Daoy (cell line): Measurements from ENCODE around the gene SEPTIN5. TPM values are rescaled to one million over a fixed set of nuclear protein-coding genes. Genes with fewer than 3 reads are reported as not detected.

Experiments
- DNase-seq: peaks from one replicate; pipeline ENCODE4 v3.0.0-alpha.2; 2015; ENCODE audit warnings: low read depth
- total RNA-seq: library from RNA; depleted of rRNA; stranded (reverse); fragments of >200 nt; shearing (Covaris generic); gene quantifications from 2 replicates; pipeline ENCODE4 v1.2.3, GENCODE V29; 2014

SEPTIN5 gene
- total RNA-seq, 1 experiment from 2014 or later = 6.1 TPM

- DNase-seq = no peak
Observed at GRCh38 chr22:19748991-19749664, 34.8 kb downstream of the SEPTIN5 start.

- DNase-seq = no peak
Observed at GRCh38 chr22:19749876-19750275, 35.6 kb downstream of the SEPTIN5 start.

GRCh38 chr22:19750507-19751490 is 36.5 kb downstream of the SEPTIN5 start:
- peak; percentile 57 for DNase-seq

GRCh38 chr22:19751497-19752245 is 37.4 kb downstream of the SEPTIN5 start:
- no peak for DNase-seq

GRCh38 chr22:19753090-19753842 is 39.0 kb downstream of the SEPTIN5 start:
- no peak for DNase-seq

- DNase-seq = no peak
Observed at GRCh38 chr22:19753996-19754700, 39.8 kb downstream of the SEPTIN5 start.

GRCh38 chr22:19754701-19755144 is 40.4 kb downstream of the SEPTIN5 start:
- DNase-seq = no peak

- DNase-seq = no peak
Observed at GRCh38 chr22:19755145-19755710, 40.9 kb downstream of the SEPTIN5 start.

GRCh38 chr22:19755722-19756287 is 41.5 kb downstream of the SEPTIN5 start:
- no peak for DNase-seq

GRCh38 chr22:19756288-19757128 is 42.2 kb downstream of the SEPTIN5 start:
- peak; percentile 57 for DNase-seq

GRCh38 chr22:19757140-19757984 is 43.1 kb downstream of the SEPTIN5 start:
- DNase-seq = no peak

- DNase-seq = no peak
Observed at GRCh38 chr22:19757985-19758895, 43.9 kb downstream of the SEPTIN5 start.

GRCh38 chr22:19758896-19759426 is 44.7 kb downstream of the SEPTIN5 start:
- DNase-seq = no peak

GRCh38 chr22:19759427-19760057 is 45.2 kb downstream of the SEPTIN5 start:
- DNase-seq = peak; percentile 51

- no peak for DNase-seq
Observed at GRCh38 chr22:19760058-19760950, 46.0 kb downstream of the SEPTIN5 start, which contains the start of gene TBX1. Gene TBX1, plus strand, starts transcription at chr22:19760778. Its CDS starts 66 bp downstream, at chr22:19760844.
